ENCODE measurements around the gene KDR.

KDR gene

DNA sequence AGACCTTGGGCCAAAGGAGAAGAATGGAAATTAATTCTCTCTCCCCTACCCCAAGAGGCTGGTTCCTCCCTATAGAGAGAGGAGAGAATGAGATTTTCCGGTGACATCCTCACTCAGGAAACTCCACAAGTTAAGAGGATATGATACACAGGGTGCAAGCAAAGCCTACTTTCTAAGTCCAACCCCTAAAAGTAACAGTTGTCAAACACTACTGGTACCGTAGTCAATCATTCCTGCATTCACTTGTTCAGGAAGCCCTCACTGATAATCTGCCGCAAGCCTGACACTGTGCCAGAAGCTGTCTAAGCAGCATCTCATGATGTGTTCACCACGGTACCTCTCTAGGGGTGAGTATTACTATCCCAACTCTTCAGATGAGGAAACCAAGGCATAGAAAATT lies 41.7 kb downstream of the KDR start:
- DNase-seq, result no peak
- no peak overlapping the region for H3K9ac ChIP-seq (ENCODE audit: low read length)
- H3K4me1 ChIP-seq (ENCODE audit: low read length), result no peaks in the 10 kb centered on the region
- no peaks in the 10 kb centered on the region for H4K20me1 ChIP-seq (ENCODE audit: insufficient read depth, low read length)
- no peaks in the 10 kb centered on the region for H3K27me3 ChIP-seq (replicated peaks; ENCODE audit: insufficient read depth, low read length)
- H3F3A ChIP-seq (ENCODE audit: insufficient read depth, low read length), result no peaks in the 10 kb centered on the region
- H3K4me3 ChIP-seq (ENCODE audit: low read length), result no peak overlapping the region
- TF ChIP-seq EZH2 (optimal IDR thresholded peaks at IDR 0.05; ENCODE audit: low read depth, low read length) (no peak), EZH2phosphoT487 (IDR thresholded peaks at IDR 0.05; ENCODE audit: low read length) (no peak)
- TF ChIP-seq, protein P1, sequence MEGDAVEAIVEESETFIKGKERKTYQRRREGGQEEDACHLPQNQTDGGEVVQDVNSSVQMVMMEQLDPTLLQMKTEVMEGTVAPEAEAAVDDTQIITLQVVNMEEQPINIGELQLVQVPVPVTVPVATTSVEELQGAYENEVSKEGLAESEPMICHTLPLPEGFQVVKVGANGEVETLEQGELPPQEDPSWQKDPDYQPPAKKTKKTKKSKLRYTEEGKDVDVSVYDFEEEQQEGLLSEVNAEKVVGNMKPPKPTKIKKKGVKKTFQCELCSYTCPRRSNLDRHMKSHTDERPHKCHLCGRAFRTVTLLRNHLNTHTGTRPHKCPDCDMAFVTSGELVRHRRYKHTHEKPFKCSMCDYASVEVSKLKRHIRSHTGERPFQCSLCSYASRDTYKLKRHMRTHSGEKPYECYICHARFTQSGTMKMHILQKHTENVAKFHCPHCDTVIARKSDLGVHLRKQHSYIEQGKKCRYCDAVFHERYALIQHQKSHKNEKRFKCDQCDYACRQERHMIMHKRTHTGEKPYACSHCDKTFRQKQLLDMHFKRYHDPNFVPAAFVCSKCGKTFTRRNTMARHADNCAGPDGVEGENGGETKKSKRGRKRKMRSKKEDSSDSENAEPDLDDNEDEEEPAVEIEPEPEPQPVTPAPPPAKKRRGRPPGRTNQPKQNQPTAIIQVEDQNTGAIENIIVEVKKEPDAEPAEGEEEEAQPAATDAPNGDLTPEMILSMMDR (IDR thresholded peaks at IDR 0.05; ENCODE audit: low read length), result no peak
- H2AFZ ChIP-seq (ENCODE audit: low read length), result no peak overlapping the region
- no peak overlapping the region for H3K4me2 ChIP-seq (ENCODE audit: low read depth, low read length)
- H3K27ac ChIP-seq (ENCODE audit: low read length), result no peak overlapping the region
- H3K79me2 ChIP-seq (ENCODE audit: low read length), result no peaks in the 10 kb centered on the region
- H3K36me3 ChIP-seq (replicated peaks; ENCODE audit: insufficient read depth, low read length), result no peaks in the 10 kb centered on the region
- H3K9me3 ChIP-seq (replicated peaks; ENCODE audit: insufficient read depth, low read length), result no peaks in the 10 kb centered on the region
- H3K9me2 ChIP-seq (replicated peaks; ENCODE audit: insufficient read depth, low read length), result no peaks in the 10 kb centered on the region

DNA sequence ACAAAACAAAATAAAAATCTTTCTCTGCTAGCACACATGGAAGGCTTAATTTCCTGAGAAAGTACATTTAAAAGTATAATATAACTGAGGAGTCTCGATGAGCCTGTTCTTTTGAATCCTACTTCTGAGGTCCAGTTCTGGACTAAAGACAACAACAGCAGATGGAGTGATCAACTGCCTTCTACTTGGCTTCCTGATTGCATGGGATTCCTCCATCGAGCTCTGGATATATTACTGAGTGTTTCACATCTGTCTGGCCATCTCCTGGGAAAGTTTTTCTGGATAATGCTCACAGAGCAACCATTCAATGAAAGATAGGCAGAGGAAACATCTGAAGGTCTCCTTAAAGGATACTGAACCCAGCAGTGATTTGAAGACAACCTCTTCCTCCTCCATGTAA lies 42.6 kb downstream of the KDR start:
- TF ChIP-seq, protein P1 (IDR thresholded peaks at IDR 0.05; ENCODE audit: low read length), result no peak
- TF ChIP-seq EZH2phosphoT487 (IDR thresholded peaks at IDR 0.05; ENCODE audit: low read length) (no peak), EZH2 (optimal IDR thresholded peaks at IDR 0.05; ENCODE audit: low read depth, low read length) (no peak)
- Histone ChIP-seq H3K27me3 (replicated peaks; ENCODE audit: insufficient read depth, low read length) (no peaks in the 10 kb centered on the region), H3K9me3 (replicated peaks; ENCODE audit: insufficient read depth, low read length) (no peaks in the 10 kb centered on the region), H3K79me2 (ENCODE audit: low read length) (no peaks in the 10 kb centered on the region), H2AFZ (ENCODE audit: low read length) (no peak overlapping the region), H3F3A (ENCODE audit: insufficient read depth, low read length) (no peaks in the 10 kb centered on the region), H3K4me3 (ENCODE audit: low read length) (no peak overlapping the region), H3K9me2 (replicated peaks; ENCODE audit: insufficient read depth, low read length) (no peaks in the 10 kb centered on the region), H4K20me1 (ENCODE audit: insufficient read depth, low read length) (no peaks in the 10 kb centered on the region), H3K9ac (ENCODE audit: low read length) (no peak overlapping the region), H3K4me1 (ENCODE audit: low read length) (no peaks in the 10 kb centered on the region), H3K36me3 (replicated peaks; ENCODE audit: insufficient read depth, low read length) (no peaks in the 10 kb centered on the region), H3K27ac (ENCODE audit: low read length) (no peak overlapping the region), H3K4me2 (ENCODE audit: low read depth, low read length) (no peak overlapping the region)
- DNase-seq, result no peak

DNA sequence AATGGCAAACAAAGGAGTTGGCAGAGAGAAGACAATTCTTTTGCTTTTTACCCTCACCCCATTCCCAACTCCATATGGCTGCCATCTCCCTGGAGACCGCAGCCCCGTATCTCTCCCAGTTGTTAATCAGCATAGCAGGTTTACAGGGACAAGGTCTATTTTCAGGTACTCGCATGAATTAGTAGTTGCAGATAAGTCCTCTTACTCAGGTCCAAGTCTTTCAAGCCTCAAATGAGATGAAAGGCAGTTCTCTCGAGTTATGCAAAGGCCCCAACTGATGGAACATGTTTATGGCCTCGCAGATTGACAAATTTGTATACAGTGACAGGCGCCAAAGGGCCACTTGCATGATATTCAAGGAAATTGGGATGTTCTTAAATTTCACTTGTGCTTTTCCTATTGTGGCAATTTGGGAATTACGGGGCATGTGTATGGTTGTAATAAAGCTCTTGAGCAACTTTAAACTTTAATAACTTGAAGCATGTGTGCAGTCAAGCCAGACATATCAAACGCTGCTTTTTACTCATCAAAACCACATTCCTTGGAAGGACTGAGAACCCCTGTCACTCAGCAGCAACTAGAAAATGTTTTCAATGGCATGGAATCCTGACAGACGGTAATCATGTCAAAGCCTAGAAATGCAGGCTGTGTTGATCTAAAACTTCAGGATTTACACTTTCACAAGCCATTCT lies 45.1 kb downstream of the KDR start:
- H3K9ac ChIP-seq (ENCODE audit: low read length), result no peak overlapping the region
- H4K20me1 ChIP-seq (ENCODE audit: insufficient read depth, low read length), result no peaks in the 10 kb centered on the region
- H3K4me2 ChIP-seq (ENCODE audit: low read depth, low read length), result no peak overlapping the region
- no peaks in the 10 kb centered on the region for H3K79me2 ChIP-seq (ENCODE audit: low read length)
- H3K27me3 ChIP-seq (replicated peaks; ENCODE audit: insufficient read depth, low read length), result no peaks in the 10 kb centered on the region
- H3K9me2 ChIP-seq (replicated peaks; ENCODE audit: insufficient read depth, low read length), result no peaks in the 10 kb centered on the region
- no peak overlapping the region for H3K4me3 ChIP-seq (ENCODE audit: low read length)
- H3F3A ChIP-seq (ENCODE audit: insufficient read depth, low read length), result no peaks in the 10 kb centered on the region; the same call in 1 of the 2 replicates
- H3K9me3 ChIP-seq (replicated peaks; ENCODE audit: insufficient read depth, low read length), result no peaks in the 10 kb centered on the region
- DNase-seq, result no peak
- H3K36me3 ChIP-seq (replicated peaks; ENCODE audit: insufficient read depth, low read length), result no peaks in the 10 kb centered on the region
- no peak for TF ChIP-seq EZH2phosphoT487 (IDR thresholded peaks at IDR 0.05; ENCODE audit: low read length)
- TF ChIP-seq EZH2 (optimal IDR thresholded peaks at IDR 0.05; ENCODE audit: low read depth, low read length), result no peak
- no peak overlapping the region for H3K27ac ChIP-seq (ENCODE audit: low read length)
- no peak overlapping the region for H2AFZ ChIP-seq (ENCODE audit: low read length)
- peaks cover 9% of the 10 kb centered on the region for H3K4me1 ChIP-seq (ENCODE audit: low read length)

Data from MM.1S (cell line).